ENCODE measurements around the gene PRSS53.

- no peak for TF ChIP-seq CTCF (IDR thresholded peaks at IDR 0.05)
- no peak for TF ChIP-seq SIN3A (IDR thresholded peaks at IDR 0.05; ENCODE audit: borderline replicate concordance, insufficient read depth, low read depth, low read length)
- TF ChIP-seq POLR2AphosphoS5 (IDR thresholded peaks at IDR 0.05; ENCODE audit: low read depth, low read length): no peak
Measured at GRCh38 chr16:31108794-31109558, 20.2 kb upstream of the PRSS53 start.
